ENCODE results near the gene LUC7L3.

The LUC7L3 gene

DNA sequence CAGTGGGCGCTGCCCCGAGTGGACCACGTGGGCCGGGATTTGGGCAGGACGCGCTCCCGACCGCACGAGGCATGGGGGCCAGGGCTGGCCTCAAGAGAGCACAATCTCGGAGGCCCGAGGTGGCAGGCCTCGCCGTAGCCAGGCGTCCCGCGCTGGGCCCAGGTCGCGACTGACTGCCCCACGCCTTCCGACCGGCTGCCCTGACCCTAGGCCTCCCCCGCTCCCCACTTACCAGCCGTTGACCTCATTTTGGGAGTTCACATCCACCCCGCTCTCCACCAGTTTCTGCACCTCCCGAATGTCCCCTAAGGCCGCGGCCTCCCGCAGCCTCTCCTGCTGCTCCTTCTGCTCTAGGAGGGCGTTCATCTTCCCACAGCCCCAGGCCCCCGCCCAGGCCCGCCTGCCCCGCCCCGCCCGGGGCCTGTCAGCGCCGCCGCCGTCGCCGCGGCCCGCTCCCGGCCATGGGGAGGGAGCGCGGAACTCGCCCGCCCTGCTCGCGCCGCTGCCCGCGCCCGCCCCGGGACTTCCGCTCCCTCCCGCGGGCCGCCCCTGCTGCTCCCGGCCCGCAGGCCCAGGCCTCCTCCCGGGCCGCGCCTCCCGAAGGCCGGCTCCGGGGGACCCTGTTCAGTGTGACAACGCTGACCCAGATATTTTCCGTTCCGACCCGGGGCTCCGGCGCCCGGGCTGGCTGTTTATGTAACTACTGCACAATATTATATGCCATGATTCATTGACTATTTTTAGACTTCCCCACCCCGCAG is 11.9 kb upstream of the LUC7L3 start, which contains the start of gene ANKRD40:
TSS of gene ANKRD40 (minus strand) at position 626 of the 761 bp plus-strand sequence. CDS start at position 366, 260 bp downstream.
- TF ChIP-seq, protein P1, sequence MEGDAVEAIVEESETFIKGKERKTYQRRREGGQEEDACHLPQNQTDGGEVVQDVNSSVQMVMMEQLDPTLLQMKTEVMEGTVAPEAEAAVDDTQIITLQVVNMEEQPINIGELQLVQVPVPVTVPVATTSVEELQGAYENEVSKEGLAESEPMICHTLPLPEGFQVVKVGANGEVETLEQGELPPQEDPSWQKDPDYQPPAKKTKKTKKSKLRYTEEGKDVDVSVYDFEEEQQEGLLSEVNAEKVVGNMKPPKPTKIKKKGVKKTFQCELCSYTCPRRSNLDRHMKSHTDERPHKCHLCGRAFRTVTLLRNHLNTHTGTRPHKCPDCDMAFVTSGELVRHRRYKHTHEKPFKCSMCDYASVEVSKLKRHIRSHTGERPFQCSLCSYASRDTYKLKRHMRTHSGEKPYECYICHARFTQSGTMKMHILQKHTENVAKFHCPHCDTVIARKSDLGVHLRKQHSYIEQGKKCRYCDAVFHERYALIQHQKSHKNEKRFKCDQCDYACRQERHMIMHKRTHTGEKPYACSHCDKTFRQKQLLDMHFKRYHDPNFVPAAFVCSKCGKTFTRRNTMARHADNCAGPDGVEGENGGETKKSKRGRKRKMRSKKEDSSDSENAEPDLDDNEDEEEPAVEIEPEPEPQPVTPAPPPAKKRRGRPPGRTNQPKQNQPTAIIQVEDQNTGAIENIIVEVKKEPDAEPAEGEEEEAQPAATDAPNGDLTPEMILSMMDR (conservative IDR thresholded peaks at IDR 0.05) = no peak
- peak within 1 kb of the TSS; percentile 100 for H3K27ac ChIP-seq

DNA sequence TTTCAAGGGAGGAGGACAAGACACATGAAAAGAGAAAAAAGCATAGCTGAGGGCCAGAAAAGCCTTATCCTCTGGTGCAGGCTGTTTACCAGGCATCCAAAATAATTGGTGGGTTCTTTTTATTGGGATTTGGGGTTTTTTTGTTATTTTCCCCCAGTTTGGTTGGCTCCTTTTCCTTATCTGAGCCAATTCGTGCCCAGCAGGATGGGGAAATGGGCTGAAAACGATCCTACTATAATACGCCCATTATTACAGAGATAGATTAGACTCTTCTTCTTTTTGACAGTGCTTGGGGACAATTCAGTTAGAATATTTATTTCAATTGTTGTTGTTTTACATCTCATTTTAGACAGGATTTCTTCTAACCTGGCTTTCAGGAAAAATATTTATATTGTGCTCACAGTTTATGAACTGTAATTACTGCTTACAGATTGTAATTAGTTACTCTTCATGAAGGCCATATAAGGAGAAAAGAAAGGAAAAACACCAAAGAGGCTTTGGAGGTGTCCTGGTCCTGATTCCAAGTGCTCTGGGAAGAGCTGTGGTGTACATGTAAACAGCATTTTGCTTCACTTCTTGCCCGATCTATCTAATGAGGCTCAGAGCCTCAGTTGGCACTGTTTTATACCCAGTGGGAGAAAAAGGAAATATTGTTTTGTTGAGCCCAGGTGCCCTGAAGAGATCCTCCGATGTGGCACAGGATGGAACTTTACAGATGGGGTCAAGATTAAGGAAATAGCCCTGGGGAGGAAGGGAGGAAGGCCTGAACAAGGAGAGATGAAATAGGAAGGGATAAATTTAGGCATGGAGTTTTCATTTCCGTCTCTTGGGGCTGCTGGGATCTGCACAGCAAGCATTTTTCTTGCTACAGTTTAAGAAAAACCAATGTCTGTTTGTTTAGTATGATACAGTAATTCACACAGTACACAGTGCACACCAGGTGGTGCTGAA is 11.1 kb upstream of the LUC7L3 start:
- H3K27ac ChIP-seq = peak overlapping the region; percentile 100
- TF ChIP-seq, protein P1 (conservative IDR thresholded peaks at IDR 0.05) = no peak

GRCh38 chr17:50709053-50709452 is 10.3 kb upstream of the LUC7L3 start:
- H3K27ac ChIP-seq = peak overlapping the region; percentile 100

DNA sequence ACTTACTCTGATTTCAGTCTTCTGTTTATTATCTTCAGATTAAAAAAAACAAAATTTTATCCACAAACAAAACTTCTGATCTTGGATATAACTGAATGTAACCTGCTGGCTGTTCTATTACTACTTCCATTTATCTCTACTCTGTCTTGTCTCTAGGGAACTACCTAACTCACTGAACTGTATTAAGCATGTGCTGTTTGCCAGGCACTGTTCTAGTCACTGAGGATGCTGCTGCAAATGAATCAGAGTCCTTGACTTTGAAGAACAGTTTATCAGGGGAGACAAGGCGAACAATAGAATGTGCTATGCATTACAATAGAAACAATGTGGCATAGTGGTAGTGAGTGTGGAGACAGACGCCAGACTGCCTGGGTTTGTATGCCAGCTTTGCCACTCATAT is 9.4 kb upstream of the LUC7L3 start:
- TF ChIP-seq, protein P1 (conservative IDR thresholded peaks at IDR 0.05) = no peak
- peak overlapping the region; percentile 100 for H3K27ac ChIP-seq

DNA sequence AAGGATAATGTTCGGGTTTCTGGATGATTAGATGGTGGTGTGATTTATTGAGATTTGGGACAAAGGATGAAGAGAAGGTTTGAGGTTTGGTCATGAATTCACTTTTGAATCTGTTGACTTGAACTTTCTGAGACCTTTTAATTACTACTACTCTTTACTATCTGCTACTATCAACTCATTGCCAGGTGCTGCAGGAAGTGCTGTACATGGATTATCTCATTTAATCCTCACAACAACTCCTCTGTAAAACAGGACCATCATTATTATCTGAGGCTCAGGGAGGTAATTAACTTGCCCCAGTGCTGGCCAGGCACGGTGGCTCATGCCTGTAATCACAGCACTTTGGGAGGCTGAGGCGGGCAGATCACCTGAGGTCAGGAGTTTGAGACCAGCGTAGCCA is 8.8 kb upstream of the LUC7L3 start:
- TF ChIP-seq, protein P1 (conservative IDR thresholded peaks at IDR 0.05) = no peak
- H3K27ac ChIP-seq = peak overlapping the region; percentile 100

DNA sequence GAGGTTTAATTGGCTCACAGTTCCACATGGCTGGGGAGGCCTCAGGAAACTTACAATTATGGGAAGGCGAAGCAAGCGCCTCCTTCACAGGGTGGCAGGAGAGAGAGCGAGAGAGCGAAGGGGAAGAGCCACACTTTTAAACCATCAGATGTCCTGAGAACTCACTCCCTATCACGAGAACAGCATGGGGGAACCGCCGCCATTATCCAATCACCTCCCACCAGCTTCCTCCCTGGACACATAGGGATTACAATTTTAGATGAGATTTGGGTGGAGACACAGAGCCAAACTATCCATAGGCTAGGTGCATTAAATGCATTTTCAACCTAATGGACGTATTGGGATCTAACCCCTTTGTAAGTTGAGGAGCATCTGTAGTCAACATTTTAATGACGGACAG is 6.8 kb upstream of the LUC7L3 start:
- no peak overlapping the region for H3K27ac ChIP-seq
- TF ChIP-seq, protein P1 (conservative IDR thresholded peaks at IDR 0.05) = no peak

GRCh38 chr17:50715471-50715870 is 3.9 kb upstream of the LUC7L3 start:
- peak overlapping the region; percentile 54 for H3K27ac ChIP-seq
- TF ChIP-seq, protein P1 (conservative IDR thresholded peaks at IDR 0.05) = no peak
